Endothelial cell of umbilical vein (primary cell): ENCODE data around the gene TGFBR3. TPM values are rescaled to one million over a fixed set of nuclear protein-coding genes. Genes with fewer than 3 reads are reported as not detected.
A peak's percentile ranks its signal among the peaks of the same experiment; 100 is the strongest.

Experiments
- BruUV-seq: library from RNA; stranded (reverse); fragments of 400-500 nt; replicated peaks from 2 replicates; lab custom pipeline; 2021; lab: Mats Ljungman, UMichigan
- CTCF ChIA-PET: fragments of 300-600, 350-600 bp; sonication (Branson Sonifier 250); formaldehyde crosslinking; loops from one replicate; lab custom pipeline; 2021; ENCODE audit warnings: antibody characterized with exemption, inconsistent platforms; lab: Charles Lee
- POLR2A ChIA-PET: fragments of 300-600, 350-600 bp; sonication (Branson Sonifier 250); formaldehyde crosslinking; loops from one replicate; lab custom pipeline; 2021; ENCODE audit warnings: antibody characterized with exemption, inconsistent platforms; lab: Charles Lee
- DNase-seq: peaks from one replicate; pipeline ENCODE4 v3.0.0-alpha.2; 2011; ENCODE audit warnings: low read depth, low spot score
- FAIRE-seq: peaks from 2 replicates; lab custom pipeline; 2011; peaks lifted over from hg19 to GRCh38; lab: Jason Lieb, UNC
- H2AFZ ChIP-seq: 2 replicates; pipeline ENCODE4 v1.6.0; 2012; ENCODE audit warnings: low read depth, low read length, control low read depth, inconsistent platforms
- H3K27ac ChIP-seq: 2 replicates; pipeline ENCODE4 v1.5.1; 2011; ENCODE audit warnings: low read depth, mild to moderate bottlenecking, control low read depth, low read length, moderate library complexity; ENCODE audit not compliant: insufficient read depth
- H3K27me3 ChIP-seq, 2 experiments: 2 replicates each; pipeline versions ENCODE4 v1.6.0 to v1.6.1; 2011; ENCODE audit warnings: low read length in 2 of 2, mixed read lengths in 1 of 2; ENCODE audit not compliant: control insufficient read depth in 2 of 2, insufficient read depth in 2 of 2
- H3K36me3 ChIP-seq, 2 experiments: 2 replicates in 1 of 2; 3 replicates in 1 of 2; pipeline ENCODE4 v1.5.1; 2011; ENCODE audit warnings: low read length in 2 of 2, mild to moderate bottlenecking in 1 of 2, moderate library complexity in 1 of 2; ENCODE audit not compliant: control insufficient read depth in 2 of 2, insufficient read depth in 2 of 2; ENCODE audit errors: extremely low read depth in 1 of 2
- H3K4me1 ChIP-seq: 3 replicates; pipeline ENCODE4 v1.5.1; 2011; ENCODE audit warnings: mild to moderate bottlenecking, low read length; ENCODE audit not compliant: control insufficient read depth, insufficient read depth; ENCODE audit errors: extremely low read depth
- H3K4me2 ChIP-seq: 2 replicates; pipeline ENCODE4 v1.6.1; 2011; ENCODE audit warnings: low read length, control low read depth, mixed read lengths; ENCODE audit not compliant: insufficient read depth
- H3K4me3 ChIP-seq, 3 experiments: fragments of 200-600 bp in 1 of 3; sonication (generic), shearing (Covaris generic) in 1 of 3; replicated peaks in 1 of 3; 2 replicates each; pipeline ENCODE4 v1.5.1; 2011 to 2016; ENCODE audit warnings: control low read depth in 3 of 3, low read length in 3 of 3, mild to moderate bottlenecking in 2 of 3, inconsistent platforms in 1 of 3, low read depth in 1 of 3, moderate library complexity in 1 of 3; ENCODE audit not compliant: insufficient read depth in 1 of 3
- H3K79me2 ChIP-seq: 2 replicates; pipeline ENCODE4 v1.6.0; 2012; ENCODE audit warnings: low read length, inconsistent platforms; ENCODE audit not compliant: control insufficient read depth, insufficient read depth
- H3K9ac ChIP-seq: replicated peaks from 2 replicates; pipeline ENCODE3; 2011; ENCODE audit warnings: low read length, control low read depth; ENCODE audit not compliant: insufficient read depth; ENCODE audit errors: extremely low read depth
- H3K9me1 ChIP-seq: replicated peaks from 3 replicates; pipeline ENCODE4 v1.6.0; 2011; ENCODE audit warnings: mild to moderate bottlenecking, low read length; ENCODE audit not compliant: control insufficient read depth, insufficient read depth; ENCODE audit errors: extremely low read depth
- H3K9me3 ChIP-seq: replicated peaks from 2 replicates; pipeline ENCODE4 v1.5.1; 2012; ENCODE audit warnings: low read length, inconsistent platforms; ENCODE audit not compliant: control insufficient read depth, insufficient read depth
- H4K20me1 ChIP-seq: replicated peaks from 2 replicates; pipeline ENCODE3; 2011; ENCODE audit warnings: mild to moderate bottlenecking, low read length; ENCODE audit not compliant: control insufficient read depth, insufficient read depth; ENCODE audit errors: extremely low read depth
- CTCF ChIP-seq, 2 donors: IDR thresholded peaks; 1 replicate in 1 of 2; 2 replicates in 1 of 2; pipeline ENCODE4 v1.5.1; 2011; ENCODE audit warnings: low read length in 2 of 2, mild to moderate bottlenecking in 2 of 2, moderate library complexity in 2 of 2, control low read depth in 1 of 2, inconsistent platforms in 1 of 2, low read depth in 1 of 2; ENCODE audit not compliant: insufficient read depth in 1 of 2; ENCODE audit errors: extremely low read depth in 1 of 2
- FOS ChIP-seq: IDR thresholded peaks from 2 replicates; pipeline ENCODE4 v1.6.1; 2011; ENCODE audit warnings: mild to moderate bottlenecking, low read length, moderate library complexity, borderline replicate concordance; ENCODE audit not compliant: insufficient read depth
- GATA2 ChIP-seq: IDR thresholded peaks from 2 replicates; pipeline ENCODE4 v1.7.0; 2011; ENCODE audit warnings: low read depth, mild to moderate bottlenecking, moderate library complexity, mixed read lengths, low read length; ENCODE audit not compliant: insufficient read length, insufficient read depth
- JUN ChIP-seq: IDR thresholded peaks from 2 replicates; pipeline ENCODE4 v1.6.1; 2011; ENCODE audit warnings: borderline replicate concordance, low read depth; ENCODE audit not compliant: insufficient read length, insufficient read depth
- MAX ChIP-seq: IDR thresholded peaks from 2 replicates; pipeline ENCODE4 v1.6.1; 2011; ENCODE audit not compliant: insufficient read depth, insufficient read length
- MYC ChIP-seq: IDR thresholded peaks from one replicate; pipeline ENCODE4 v1.6.1; 2011; ENCODE audit warnings: mild to moderate bottlenecking, low read depth, low read length
- dilution Hi-C: fragments of 300-500 bp; cut with MboI; formaldehyde crosslinking; loops from one replicate; pipeline ENCODE4 v1.15.0; 2019; ENCODE audit warnings: low sequenced_read_pairs; ENCODE audit not compliant: extremely low pct_ligation_motif_present
- intact Hi-C: fragments of 100-400 bp; cut with micrococcal nuclease; formaldehyde crosslinking; loops from one replicate; pipeline ENCODE4 v1.10.0; 2022
- polyA plus RNA-seq, 4 experiments: library from polyadenylated mRNA; depleted of rRNA in 3 of 4; stranded (reverse) in 3 of 4; unstranded in 1 of 4; fragments of >200 nt; gene quantifications; 2 replicates each; pipeline versions ENCODE4 v1.2.1 to v1.2.3, GENCODE V29; 2011 to 2012; ENCODE audit warnings: missing spikeins in 1 of 4
- total RNA-seq: library from RNA; stranded (reverse); gene quantifications from 2 replicates; pipeline ENCODE4 v1.2.3, GENCODE V29; 2021

Gene TGFBR3
- total and polyA plus RNA-seq, 2 donors (not counting 3 experiments of a cell fraction or from before 2014, with no cell fraction given): 8.0 to 13.4 TPM

- intact Hi-C loops: no loop called here
- H3K9me1 ChIP-seq: no peaks in the 10 kb centered on the region
- H3K4me2 ChIP-seq: peak overlapping the region; percentile 58
- no TSS peak for BruUV-seq
- H3K9me3 ChIP-seq: no peaks in the 10 kb centered on the region
- FAIRE-seq: no peak
- POLR2A ChIA-PET: no interaction called here
- H3K4me3 ChIP-seq: no peak overlapping the region
- dilution Hi-C loops: no loop called here
- H3K79me2 ChIP-seq: no peaks in the 10 kb centered on the region
- H3K9ac ChIP-seq: no peak overlapping the region
- H4K20me1 ChIP-seq: no peaks in the 10 kb centered on the region
- peak; percentile 82 for DNase-seq
- no peaks in the 10 kb centered on the region for H3K36me3 ChIP-seq
- TF ChIP-seq FOS (peak; percentile 59), JUN (peak; percentile 37), CTCF (IDR thresholded peaks at IDR 0.05; ENCODE audit: extremely low read depth in 1 of 2, insufficient read depth in 1 of 2, low read depth in 1 of 2, low read length in 2 of 2) (no peak), MAX (no peak), MYC (no peak)
- H3K4me1 ChIP-seq: peaks cover 29% of the 10 kb centered on the region
- CTCF ChIA-PET: interaction anchor here (0.8 to 1.0 kb wide), 3 partner anchors 12 to 21 kb away, joined by 3 to 5 read pairs (median 3); no protein-coding TSS in a partner anchor
- H3K27me3 ChIP-seq: no peaks in the 10 kb centered on the region
- H3K27ac ChIP-seq: peak overlapping the region; percentile 30
- H2AFZ ChIP-seq: no peak overlapping the region
Observed at GRCh38 chr1:91814448-91814847, 71.5 kb downstream of the TGFBR3 start.

GRCh38 chr1:91813813-91814212 lies 72.1 kb downstream of the TGFBR3 start:
- TF ChIP-seq GATA2: no peak
- no peak for FAIRE-seq

More at GRCh38 chr1:91813813-91814212, 72.1 kb downstream of the TGFBR3 start:
- H4K20me1 ChIP-seq: no peaks in the 10 kb centered on the region
- no peaks in the 10 kb centered on the region for H3K36me3 ChIP-seq
- no peaks in the 10 kb centered on the region for H3K27me3 ChIP-seq
- H3K4me3 ChIP-seq: no peak overlapping the region
- no peaks in the 10 kb centered on the region for H3K79me2 ChIP-seq
- no peaks in the 10 kb centered on the region for H3K9me3 ChIP-seq
- H3K9ac ChIP-seq: no peak overlapping the region
- peak overlapping the region; percentile 58 for H3K4me2 ChIP-seq
- intact Hi-C loops (no loop called here), dilution Hi-C loops (no loop called here)
- H3K9me1 ChIP-seq: no peaks in the 10 kb centered on the region
- ChIA-PET POLR2A (no interaction called here), CTCF (interaction anchor here (0.8 to 1.0 kb wide), 3 partner anchors 11 to 21 kb away, joined by 3 to 5 read pairs (median 3); no protein-coding TSS in a partner anchor)
- DNase-seq: peak; percentile 31
- BruUV-seq: no TSS peak
- H3K4me1 ChIP-seq: peaks cover 33% of the 10 kb centered on the region
- H2AFZ ChIP-seq: no peak overlapping the region
- peak overlapping the region; percentile 30 for H3K27ac ChIP-seq
